Measurements from ENCODE around the gene KRTAP7-1. TPM values are rescaled to one million over a fixed set of nuclear protein-coding genes. Genes with fewer than 3 reads are reported as not detected.

Gene KRTAP7-1
- total and polyA plus RNA-seq, 2 of the 8 experiments (the other 6 are each of a cell fraction or from before 2014, with no cell fraction given): not detected

GRCh38 chr21:30831194-30831765, 1.7 kb upstream of the KRTAP7-1 start:
- 49% methylated on average over 6 of the region's 6 CpGs; no CpG with 5 or more reads in 1 of the 2 experiments for WGBS, 2 experiments (ENCODE audit: extremely low coverage in 1 of 2, insufficient coverage in 1 of 2, insufficient read length in 1 of 2, insufficient replicate concordance in 2 of 2, low coverage in 1 of 2, low lambda C conversion rate in 2 of 2, missing lambda C conversion rate in 1 of 2)
- H3K27me3 ChIP-seq (replicated peaks in 1 of 4; ENCODE audit: control insufficient read depth in 3 of 4, extremely low read depth in 1 of 4, insufficient read depth in 3 of 4, low read length in 3 of 4): no peaks in the 10 kb centered on the region
- CTCF ChIA-PET (ENCODE audit: partially characterized antibody): interaction anchor here (0.6 to 4.8 kb wide), 27 partner anchors 8 to 498 kb away, joined by 3 to 34 read pairs (median 3); partner anchors contain the start of genes KRTAP11-1 and KRTAP19-4

More at GRCh38 chr21:30831194-30831765, 1.7 kb upstream of the KRTAP7-1 start:
- H4K8ac ChIP-seq (ENCODE audit: extremely low read depth, insufficient read depth, low read length): no peak overlapping the region
- no peaks in the 10 kb centered on the region for H3K4me1 ChIP-seq (replicated peaks in 1 of 4; ENCODE audit: control insufficient read depth in 3 of 4, insufficient read depth in 4 of 4, low read length in 3 of 4)
- H3K4me3 ChIP-seq (ENCODE audit: extremely low read depth in 1 of 4, insufficient read depth in 2 of 4, low read depth in 3 of 4, low read length in 4 of 4): no peak overlapping the region
- TF ChIP-seq CEBPB (IDR thresholded peaks at IDR 0.05; ENCODE audit: low read depth, low read length): no peak
- TF ChIP-seq TEAD4 (IDR thresholded peaks at IDR 0.05; ENCODE audit: low read depth, low read length): 0 out of 2 replicates have a peak, but pooled peaks have one; percentile 43
- TF ChIP-seq CTCF (IDR thresholded peaks at IDR 0.05; ENCODE audit: control extremely low read depth in 1 of 3, insufficient read depth in 1 of 3, low read depth in 1 of 3, low read length in 3 of 3): peak in 2 of 3 experiments; percentile 45 to 75; a peak in 2 of 4 replicates
- no peak for TF ChIP-seq JUND (IDR thresholded peaks at IDR 0.05; ENCODE audit: low read length)
- no peak for TF ChIP-seq EZH2 (IDR thresholded peaks at IDR 0.05; ENCODE audit: low read depth, low read length, severe bottlenecking)
- TF ChIP-seq EP300 (IDR thresholded peaks at IDR 0.05; ENCODE audit: borderline replicate concordance in 1 of 2, low read depth in 2 of 2, low read length in 2 of 2): no peak
- peak; percentile 70 to 77 for TF ChIP-seq RAD21 (IDR thresholded peaks at IDR 0.05 in 1 of 2, conservative IDR thresholded peaks at IDR 0.05 in 1 of 2; ENCODE audit: low read depth in 2 of 2, low read length in 2 of 2)
- no peak overlapping the region for H2BK120ac ChIP-seq (replicated peaks; ENCODE audit: low read depth, low read length)
- FAIRE-seq (no peak), DNase-seq (ENCODE audit: low read depth in 1 of 2, low spot score in 2 of 2) (peak; percentile 21 to 77)
- H3K9me3 ChIP-seq (ENCODE audit: insufficient read depth in 2 of 2, low read depth in 1 of 2, low read length in 1 of 2): peaks cover 3 to 4% of the 10 kb centered on the region in 2 experiments; a peak in 3 of 4 replicates
- H3K23ac ChIP-seq (ENCODE audit: insufficient read length): no peak overlapping the region
- no peak overlapping the region for H4K91ac ChIP-seq (replicated peaks; ENCODE audit: insufficient read length, low read length)
- no peaks in the 10 kb centered on the region for H3K23me2 ChIP-seq (ENCODE audit: low read depth, low read length)
- H2BK5ac ChIP-seq (ENCODE audit: low read depth, low read length): no peak overlapping the region
- no peaks in the 10 kb centered on the region for H3K79me2 ChIP-seq (ENCODE audit: control insufficient read depth in 1 of 2, insufficient read depth in 2 of 2, low read length in 2 of 2)
- no peak overlapping the region for H2AK5ac ChIP-seq (ENCODE audit: low read depth, low read length)
- H2BK20ac ChIP-seq (ENCODE audit: low read length): no peak overlapping the region
- H3K4ac ChIP-seq (replicated peaks; ENCODE audit: insufficient read length, low read depth, low read length): no peak overlapping the region
- H3K9ac ChIP-seq (replicated peaks in 1 of 4; ENCODE audit: extremely low read depth in 1 of 4, low read depth in 3 of 4, low read length in 3 of 4): no peak overlapping the region
- H3K18ac ChIP-seq (ENCODE audit: extremely low read depth, low read length): no peak overlapping the region
- H3K4me2 ChIP-seq (ENCODE audit: insufficient read depth in 1 of 2, low read depth in 2 of 2, low read length in 2 of 2): no peak overlapping the region
- POLR2A ChIA-PET (ENCODE audit: partially characterized antibody): no interaction called here
- H3K56ac ChIP-seq (replicated peaks; ENCODE audit: insufficient read length, low read depth, low read length): no peak overlapping the region
- H3K14ac ChIP-seq (ENCODE audit: insufficient read length): no peak overlapping the region
- no peaks in the 10 kb centered on the region for H4K20me1 ChIP-seq (replicated peaks in 1 of 2; ENCODE audit: control insufficient read depth in 1 of 2, insufficient read depth in 2 of 2, low read length in 2 of 2)
- H4K5ac ChIP-seq (ENCODE audit: insufficient read length, low read depth, low read length): no peak overlapping the region
- H2BK15ac ChIP-seq (ENCODE audit: low read length): no peak overlapping the region
- H2BK12ac ChIP-seq (ENCODE audit: low read depth, low read length): no peak overlapping the region
- no peaks in the 10 kb centered on the region for H3K36me3 ChIP-seq (ENCODE audit: control insufficient read depth in 2 of 4, insufficient read depth in 4 of 4, low read length in 3 of 4)
- no peak overlapping the region for H3K27ac ChIP-seq (ENCODE audit: low read depth, low read length)
- H2AFZ ChIP-seq (ENCODE audit: low read length): no peak overlapping the region
- H3K79me1 ChIP-seq (ENCODE audit: low read depth, low read length): no peaks in the 10 kb centered on the region
